ENCODE results near the gene SYNPO2. TPM values are rescaled to one million over a fixed set of nuclear protein-coding genes. Genes with fewer than 3 reads are reported as not detected.

SYNPO2 gene
- total and polyA plus RNA-seq, 2 of the 13 experiments (the other 11 are each of a cell fraction or from before 2014, with no cell fraction given), result not detected

DNA sequence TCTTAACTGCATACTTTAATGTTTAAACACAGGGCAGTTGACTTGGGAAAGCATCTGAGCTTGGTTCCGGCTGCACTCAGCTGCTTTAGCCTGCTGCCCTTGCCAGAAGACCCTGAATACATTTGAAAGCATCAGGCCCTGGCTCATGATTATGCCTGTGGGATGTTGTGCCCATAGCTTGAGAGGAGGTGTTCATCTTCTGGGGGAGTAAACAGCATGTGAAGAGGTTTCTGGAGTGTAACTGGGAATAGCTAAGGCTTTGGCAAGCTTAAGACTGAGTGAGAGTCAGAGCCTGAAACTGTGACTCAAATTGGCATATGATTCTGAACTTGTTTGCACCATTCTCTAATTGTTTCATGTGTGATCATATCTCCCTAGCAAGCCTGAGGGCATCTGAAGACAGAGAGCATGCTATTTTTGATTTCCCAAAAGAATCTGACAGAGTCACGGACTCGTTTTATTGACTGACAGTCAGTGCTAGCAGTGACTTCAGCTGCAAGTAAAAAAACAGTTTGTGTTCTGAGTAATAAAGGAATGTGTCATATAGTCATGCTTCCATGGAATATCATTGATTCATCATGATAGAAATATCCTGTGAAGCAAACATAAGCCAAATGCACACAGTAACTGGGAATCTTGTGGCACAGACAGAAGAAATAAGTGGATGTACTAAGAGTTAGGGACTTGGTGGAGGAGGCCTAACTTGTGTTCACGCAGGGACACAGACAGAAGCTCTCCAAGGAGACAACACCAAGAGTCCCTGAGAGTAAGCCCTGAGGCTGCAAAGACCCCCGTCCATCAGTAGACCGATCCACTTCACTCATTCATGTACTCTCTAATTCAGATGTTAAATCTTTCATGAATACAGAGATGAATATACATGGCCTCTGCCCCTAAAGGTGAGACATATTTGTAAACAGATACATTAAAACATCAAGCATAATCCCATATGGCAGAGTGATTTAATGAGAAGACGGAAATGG lies 100.7 kb downstream of the SYNPO2 start:
- CTCF ChIA-PET (ENCODE audit: low intra/inter-chr PET ratio, low total read pairs), result no interaction called here
- H3K36me3 ChIP-seq (replicated peaks in 1 of 2; ENCODE audit: control insufficient read depth in 1 of 2, insufficient read depth in 2 of 2, low read length in 2 of 2), result no peaks in the 10 kb centered on the region
- intact Hi-C loops (cut with micrococcal nuclease; ENCODE audit: unreplicated experiment), result no loop called here
- no peak overlapping the region for H3K27ac ChIP-seq (ENCODE audit: extremely low read length, insufficient read depth, low read length)
- no peaks in the 10 kb centered on the region for H4K20me1 ChIP-seq (ENCODE audit: insufficient read depth, low read length)
- POLR2A ChIA-PET, result no interaction called here
- H3K9ac ChIP-seq (ENCODE audit: insufficient read depth, low read depth, low read length), result no peak overlapping the region
- no peaks in the 10 kb centered on the region for H3K4me1 ChIP-seq (ENCODE audit: insufficient read depth, low read length)
- no peak for DNase-seq (ENCODE audit: low spot score)
- peaks cover 0 to 3% of the 10 kb centered on the region in 2 experiments; a peak in 2 of 5 replicates for H3K27me3 ChIP-seq (ENCODE audit: control insufficient read depth in 1 of 2, insufficient read depth in 2 of 2, low read length in 2 of 2)
- no peak for ATAC-seq
- H3K9me3 ChIP-seq (ENCODE audit: low read length), result no peaks in the 10 kb centered on the region
- no peak overlapping the region for H3K4me2 ChIP-seq (ENCODE audit: low read depth, low read length)
- H3K79me2 ChIP-seq (ENCODE audit: insufficient read depth, low read length), result no peaks in the 10 kb centered on the region
- no peak for FAIRE-seq
- no peak overlapping the region for H3K4me3 ChIP-seq (replicated peaks in 1 of 3; ENCODE audit: insufficient read depth in 1 of 3, low read depth in 2 of 3, low read length in 3 of 3)
- H2AFZ ChIP-seq (ENCODE audit: low read length), result no peak overlapping the region
- in situ Hi-C loops (cut with HindIII; ENCODE audit: extremely low pct_ligation_motif_present, low pct_unique_long_range_greater_than_20kb), result loop anchor here (10.0 to 25.0 kb wide), 4 partner anchors 305 to 1065 kb away; partner anchors contain the start of gene PDE5A
- TF ChIP-seq REL (CRISPR knock-in tag; conservative IDR thresholded peaks at IDR 0.05), result no peak
- TF ChIP-seq, protein P1, sequence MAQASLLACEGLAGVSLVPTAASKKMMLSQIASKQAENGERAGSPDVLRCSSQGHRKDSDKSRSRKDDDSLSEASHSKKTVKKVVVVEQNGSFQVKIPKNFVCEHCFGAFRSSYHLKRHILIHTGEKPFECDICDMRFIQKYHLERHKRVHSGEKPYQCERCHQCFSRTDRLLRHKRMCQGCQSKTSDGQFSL (CRISPR knock-in tag; IDR thresholded peaks at IDR 0.05), result no peak
- TF ChIP-seq ARID3A (IDR thresholded peaks at IDR 0.05; ENCODE audit: low read depth, low read length), result no peak
- TF ChIP-seq SIN3B (IDR thresholded peaks at IDR 0.05; ENCODE audit: low read length), result no peak
- TF ChIP-seq KDM5A (IDR thresholded peaks at IDR 0.05; ENCODE audit: borderline replicate concordance, low read length), result no peak
- TF ChIP-seq, protein P2, sequence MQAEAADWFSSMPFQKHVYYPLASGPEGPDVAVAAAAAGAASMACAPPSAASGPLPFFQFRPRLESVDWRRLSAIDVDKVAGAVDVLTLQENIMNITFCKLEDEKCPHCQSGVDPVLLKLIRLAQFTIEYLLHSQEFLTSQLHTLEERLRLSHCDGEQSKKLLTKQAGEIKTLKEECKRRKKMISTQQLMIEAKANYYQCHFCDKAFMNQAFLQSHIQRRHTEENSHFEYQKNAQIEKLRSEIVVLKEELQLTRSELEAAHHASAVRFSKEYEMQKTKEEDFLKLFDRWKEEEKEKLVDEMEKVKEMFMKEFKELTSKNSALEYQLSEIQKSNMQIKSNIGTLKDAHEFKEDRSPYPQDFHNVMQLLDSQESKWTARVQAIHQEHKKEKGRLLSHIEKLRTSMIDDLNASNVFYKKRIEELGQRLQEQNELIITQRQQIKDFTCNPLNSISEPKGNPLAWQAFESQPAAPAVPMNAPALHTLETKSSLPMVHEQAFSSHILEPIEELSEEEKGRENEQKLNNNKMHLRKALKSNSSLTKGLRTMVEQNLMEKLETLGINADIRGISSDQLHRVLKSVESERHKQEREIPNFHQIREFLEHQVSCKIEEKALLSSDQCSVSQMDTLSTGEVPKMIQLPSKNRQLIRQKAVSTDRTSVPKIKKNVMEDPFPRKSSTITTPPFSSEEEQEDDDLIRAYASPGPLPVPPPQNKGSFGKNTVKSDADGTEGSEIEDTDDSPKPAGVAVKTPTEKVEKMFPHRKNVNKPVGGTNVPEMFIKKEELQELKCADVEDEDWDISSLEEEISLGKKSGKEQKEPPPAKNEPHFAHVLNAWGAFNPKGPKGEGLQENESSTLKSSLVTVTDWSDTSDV (CRISPR knock-in tag; IDR thresholded peaks at IDR 0.05), result no peak
- TF ChIP-seq NFKB2 (CRISPR knock-in tag; IDR thresholded peaks at IDR 0.05; ENCODE audit: borderline replicate concordance), result no peak
- no peak for TF ChIP-seq POLR2G (IDR thresholded peaks at IDR 0.05; ENCODE audit: low read depth, low read length)
- BruUV-seq (replicated peaks), result no TSS peak
- 28% methylated on average over 5 of the region's 7 CpGs for WGBS (ENCODE audit: low lambda C conversion rate)

All from HepG2 (cell line).